Measurements from ENCODE around the gene INS. TPM values are rescaled to one million over a fixed set of nuclear protein-coding genes. Genes with fewer than 3 reads are reported as not detected.

INS gene
- total RNA-seq, 1 donor, result not detected

DNA sequence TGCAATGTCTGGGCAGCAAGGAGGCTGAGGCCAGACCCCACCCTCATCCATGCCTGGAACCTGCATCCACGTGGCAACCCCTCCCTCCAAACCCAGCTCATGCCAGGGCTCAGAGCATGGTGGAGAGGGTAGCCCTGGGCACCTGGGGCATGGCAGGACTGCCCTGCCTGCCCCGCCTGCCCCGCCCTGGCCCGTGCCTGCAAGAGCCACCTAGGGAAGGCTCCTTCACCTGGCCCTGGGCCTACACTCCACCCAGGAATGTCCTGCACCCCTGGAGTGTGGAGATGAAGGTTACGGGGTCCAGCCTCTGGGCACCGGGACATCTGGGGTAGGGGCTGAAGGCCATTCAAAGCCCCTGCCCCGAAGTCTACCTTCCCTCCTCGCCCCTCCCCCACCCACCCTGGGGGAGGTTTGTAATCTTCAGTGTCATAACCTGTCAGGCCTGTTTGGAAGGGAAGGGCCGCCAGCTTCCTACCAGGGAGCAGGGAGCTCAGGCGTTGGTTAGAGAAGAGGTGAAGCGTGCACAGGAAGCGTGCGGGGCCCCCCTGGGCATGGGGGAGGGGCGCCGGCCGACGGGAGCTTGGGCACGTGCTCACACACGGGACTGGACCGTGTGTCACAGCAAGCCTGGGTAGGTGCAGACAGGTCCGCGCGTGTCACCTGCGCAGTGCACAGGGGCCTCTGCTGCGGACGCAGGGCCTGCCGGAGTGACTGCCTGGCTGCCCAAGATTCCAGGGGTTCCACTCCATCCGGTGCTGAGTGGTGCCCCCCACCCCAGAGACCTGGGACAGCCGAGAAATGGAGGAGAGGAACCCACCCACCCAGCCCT lies 41.3 kb upstream of the INS start:
- no peak overlapping the region for H3K4me3 ChIP-seq (ENCODE audit: low read depth, low read length)
- TF ChIP-seq, protein P1, sequence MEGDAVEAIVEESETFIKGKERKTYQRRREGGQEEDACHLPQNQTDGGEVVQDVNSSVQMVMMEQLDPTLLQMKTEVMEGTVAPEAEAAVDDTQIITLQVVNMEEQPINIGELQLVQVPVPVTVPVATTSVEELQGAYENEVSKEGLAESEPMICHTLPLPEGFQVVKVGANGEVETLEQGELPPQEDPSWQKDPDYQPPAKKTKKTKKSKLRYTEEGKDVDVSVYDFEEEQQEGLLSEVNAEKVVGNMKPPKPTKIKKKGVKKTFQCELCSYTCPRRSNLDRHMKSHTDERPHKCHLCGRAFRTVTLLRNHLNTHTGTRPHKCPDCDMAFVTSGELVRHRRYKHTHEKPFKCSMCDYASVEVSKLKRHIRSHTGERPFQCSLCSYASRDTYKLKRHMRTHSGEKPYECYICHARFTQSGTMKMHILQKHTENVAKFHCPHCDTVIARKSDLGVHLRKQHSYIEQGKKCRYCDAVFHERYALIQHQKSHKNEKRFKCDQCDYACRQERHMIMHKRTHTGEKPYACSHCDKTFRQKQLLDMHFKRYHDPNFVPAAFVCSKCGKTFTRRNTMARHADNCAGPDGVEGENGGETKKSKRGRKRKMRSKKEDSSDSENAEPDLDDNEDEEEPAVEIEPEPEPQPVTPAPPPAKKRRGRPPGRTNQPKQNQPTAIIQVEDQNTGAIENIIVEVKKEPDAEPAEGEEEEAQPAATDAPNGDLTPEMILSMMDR (IDR thresholded peaks at IDR 0.05; ENCODE audit: insufficient read depth, low read length), result no peak
- no peak for DNase-seq (ENCODE audit: low read depth)

DNA sequence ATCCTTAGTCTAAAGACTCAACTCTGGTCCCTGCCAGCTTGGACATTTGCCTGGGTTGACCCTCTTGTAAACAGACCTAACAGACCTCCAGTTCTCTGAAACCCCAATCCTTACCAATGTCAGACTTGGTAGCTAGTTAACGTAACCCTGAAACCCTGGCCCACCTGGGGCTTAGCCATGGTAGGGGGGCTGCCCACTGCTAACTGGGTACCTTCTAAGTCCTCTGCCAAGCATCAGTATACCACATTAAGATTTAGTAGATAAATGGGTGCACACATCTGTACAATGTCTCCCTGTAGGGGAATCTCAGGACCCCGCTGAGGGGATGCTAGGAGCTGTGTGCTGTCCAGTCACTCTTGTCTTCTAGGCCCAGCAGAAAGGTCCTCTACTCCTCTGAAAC lies 40.5 kb upstream of the INS start:
- H3K4me3 ChIP-seq (ENCODE audit: low read depth, low read length), result no peak overlapping the region
- TF ChIP-seq, protein P1 (IDR thresholded peaks at IDR 0.05; ENCODE audit: insufficient read depth, low read length), result no peak
- no peak for DNase-seq (ENCODE audit: low read depth)

DNA sequence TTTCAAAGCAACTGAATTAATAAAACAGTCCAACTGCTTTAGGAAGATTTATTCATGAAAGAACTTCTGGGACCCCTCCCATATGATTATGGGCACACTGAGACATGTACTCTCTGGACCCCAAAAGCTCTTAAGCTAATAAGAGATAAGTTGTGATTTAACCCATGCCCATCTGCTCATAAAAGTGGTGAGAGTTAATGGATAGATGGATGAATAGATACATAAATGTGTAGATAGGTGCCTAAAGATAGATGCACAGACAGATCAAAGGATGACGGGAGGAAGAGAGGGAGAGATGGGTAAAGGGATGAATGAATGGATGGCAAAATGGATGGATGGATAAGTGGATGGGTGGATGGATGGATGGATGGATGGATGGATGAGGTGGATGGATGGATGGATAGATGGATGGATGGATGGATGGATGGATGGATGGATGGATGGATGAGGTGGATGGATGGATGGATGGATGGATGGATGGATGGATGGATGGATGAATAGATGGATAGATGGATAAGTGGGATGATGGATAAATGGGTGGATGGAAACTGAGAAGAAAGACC lies 40.0 kb upstream of the INS start:
- TF ChIP-seq, protein P1 (IDR thresholded peaks at IDR 0.05; ENCODE audit: insufficient read depth, low read length), result no peak
- DNase-seq (ENCODE audit: low read depth), result no peak

DNA sequence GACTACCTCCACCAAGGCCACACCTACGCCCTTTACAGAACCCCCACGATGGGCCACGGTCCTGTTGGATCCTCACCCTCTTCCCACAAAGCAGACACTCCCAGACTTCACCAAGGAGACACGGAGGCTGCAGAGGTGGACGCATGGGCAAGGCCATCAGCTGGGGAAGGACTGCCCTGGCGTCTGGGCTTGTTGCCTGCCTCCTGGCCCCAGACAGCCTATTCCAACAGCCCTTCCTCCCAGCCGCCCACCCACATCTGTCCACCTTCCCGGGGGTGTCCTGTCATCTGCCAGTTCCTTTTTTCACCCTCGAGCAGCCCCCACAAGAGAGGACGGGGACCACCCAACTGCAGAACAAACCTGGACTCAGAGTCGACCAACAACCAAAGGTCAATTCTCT lies 39.5 kb upstream of the INS start:
- no peak for DNase-seq (ENCODE audit: low read depth)
- TF ChIP-seq, protein P1 (IDR thresholded peaks at IDR 0.05; ENCODE audit: insufficient read depth, low read length), result no peak
- no peak overlapping the region for H3K4me3 ChIP-seq (ENCODE audit: low read depth, low read length)

More for the DNA sequence above, 40.0 kb upstream of the INS start:
- no peak overlapping the region for H3K4me3 ChIP-seq (ENCODE audit: low read depth, low read length)

DNA sequence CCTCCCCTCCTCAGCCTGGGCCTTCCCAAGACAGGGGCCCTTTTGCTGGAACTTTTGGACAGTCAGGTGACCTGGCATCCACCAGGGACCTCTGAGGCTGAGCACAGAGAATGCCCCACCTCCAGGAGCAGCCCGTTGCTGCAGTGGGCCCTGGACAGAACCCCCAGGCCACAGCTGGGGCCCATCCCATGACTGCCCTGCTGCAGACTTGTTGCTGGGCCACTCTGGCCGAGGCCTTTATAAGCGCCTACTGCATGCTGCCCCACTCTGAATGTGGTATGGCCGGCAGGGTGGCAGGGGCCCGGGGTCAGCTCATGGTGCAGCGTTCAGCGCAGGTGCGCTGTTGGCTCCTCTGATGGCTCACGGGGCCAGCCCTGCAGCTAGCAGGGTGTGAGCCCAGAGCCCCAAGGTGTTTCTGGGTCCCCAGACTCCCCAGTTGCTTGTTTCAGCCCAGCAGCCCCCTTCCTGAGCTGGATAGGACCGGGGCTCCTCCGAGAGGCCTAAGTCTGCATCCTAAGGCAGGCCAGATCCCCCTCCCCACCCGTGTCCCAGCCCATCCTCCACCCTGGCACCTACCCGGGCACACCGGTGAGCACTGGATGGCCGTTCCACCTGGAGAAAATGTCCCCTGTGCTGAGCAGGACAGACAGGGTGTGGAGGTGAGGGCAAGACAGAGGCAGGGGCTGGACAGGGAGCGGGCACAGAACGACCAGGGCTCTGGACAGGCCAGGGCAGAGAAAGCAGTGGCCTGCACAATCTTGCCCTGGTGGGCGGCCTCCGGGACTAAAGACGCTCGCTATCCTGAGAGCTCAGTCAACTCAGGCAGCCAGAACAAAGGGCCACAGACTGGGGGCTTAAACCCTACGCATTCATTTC lies 38.7 kb upstream of the INS start:
- DNase-seq (ENCODE audit: low read depth), result no peak
- TF ChIP-seq, protein P1 (IDR thresholded peaks at IDR 0.05; ENCODE audit: insufficient read depth, low read length), result no peak
- no peak overlapping the region for H3K4me3 ChIP-seq (ENCODE audit: low read depth, low read length)

DNA sequence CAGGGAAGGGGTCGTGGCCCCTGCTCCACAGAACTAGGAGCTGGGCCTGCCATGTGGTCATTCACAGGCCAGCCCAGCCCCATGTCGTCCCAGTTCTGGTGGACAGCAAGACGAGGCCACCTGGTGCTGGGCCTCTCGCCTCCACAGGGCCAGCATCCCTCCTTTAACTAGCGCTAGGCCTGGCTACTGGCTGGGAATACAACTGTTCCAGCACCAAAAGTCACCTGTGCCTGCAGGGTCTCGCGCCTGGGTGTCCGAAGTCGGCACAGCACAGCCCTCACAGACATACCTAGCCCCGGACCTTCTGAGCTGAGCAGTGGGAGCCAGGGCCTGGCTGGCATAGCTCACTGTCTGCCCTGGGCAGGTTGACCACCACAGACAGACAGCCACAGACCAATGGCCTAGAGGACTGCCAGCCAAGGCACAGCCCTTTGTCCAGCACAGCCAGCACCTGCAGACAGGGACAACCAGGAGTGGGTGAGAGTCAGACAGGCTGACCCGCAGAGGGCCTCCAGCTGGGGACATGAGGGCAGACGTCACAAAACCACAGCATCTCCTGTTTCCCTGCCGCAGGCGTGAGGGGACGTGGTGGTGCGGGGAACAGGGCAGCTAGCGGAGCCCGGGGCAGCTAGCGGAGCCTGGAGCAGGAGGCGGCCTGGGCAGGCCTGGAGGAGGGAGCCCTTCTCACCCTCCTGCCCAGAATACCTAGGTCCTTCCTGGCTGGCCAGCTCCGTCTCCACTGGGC lies 37.8 kb upstream of the INS start:
- DNase-seq (ENCODE audit: low read depth), result no peak
- TF ChIP-seq, protein P1 (IDR thresholded peaks at IDR 0.05; ENCODE audit: insufficient read depth, low read length), result no peak
- H3K4me3 ChIP-seq (ENCODE audit: low read depth, low read length), result no peak overlapping the region
